Measurements from ENCODE around the gene DPH1. TPM values are rescaled to one million over a fixed set of nuclear protein-coding genes. Genes with fewer than 3 reads are reported as not detected.

Gene DPH1
- total and polyA plus RNA-seq, 2 of the 4 experiments (the other 2 are of a cell fraction), result 24.4 to 49.9 TPM

GRCh38 chr17:1985093-1985492, 44.9 kb upstream of the DPH1 start:
- Histone ChIP-seq H2AFZ (replicated peaks; ENCODE audit: low read length, poor library complexity) (no peak overlapping the region), H4K5ac (ENCODE audit: low read depth, low read length) (no peak overlapping the region), H3K4me2 (ENCODE audit: low read depth, low read length) (no peak overlapping the region), H3K4me3 (ENCODE audit: insufficient read depth, low read depth, low read length) (no peak overlapping the region), H3K9me1 (ENCODE audit: insufficient read depth, low read length) (peaks cover 9% of the 10 kb centered on the region), H2BK5ac (ENCODE audit: low read depth, low read length, poor library complexity, severe bottlenecking) (no peak overlapping the region), H2BK15ac (ENCODE audit: low read depth, low read length) (no peak overlapping the region), H3K9me3 (ENCODE audit: control insufficient read depth, insufficient read depth, low read length) (no peaks in the 10 kb centered on the region), H3K27ac (ENCODE audit: insufficient read depth, low read length) (no peak overlapping the region), H3K4me1 (ENCODE audit: control insufficient read depth, insufficient read depth, low read length) (peaks cover 7% of the 10 kb centered on the region; the same call in 1 of the 2 replicates), H4K20me1 (ENCODE audit: insufficient read depth, low read length) (no peaks in the 10 kb centered on the region), H2AK9ac (replicated peaks; ENCODE audit: low read depth, low read length, poor library complexity) (no peak overlapping the region), H3K56ac (ENCODE audit: extremely low read depth, insufficient read depth, low read length) (no peak overlapping the region), H3K14ac (replicated peaks; ENCODE audit: low read depth, low read length) (no peak overlapping the region), H3K4ac (ENCODE audit: low read depth, low read length) (no peak overlapping the region), H4K8ac (ENCODE audit: low read depth in 2 of 2, low read length in 2 of 2) (no peak overlapping the region), H3K18ac (ENCODE audit: low read depth, low read length) (no peak overlapping the region), H3K9ac (ENCODE audit: low read depth, low read length) (no peak overlapping the region), H3K27me3 (ENCODE audit: control insufficient read depth, insufficient read depth, low read length) (peaks cover 10% of the 10 kb centered on the region; the same call in 1 of the 2 replicates), H2AK5ac (ENCODE audit: low read depth, low read length) (no peak overlapping the region), H3K23ac (ENCODE audit: low read depth, low read length) (no peak overlapping the region), H2BK20ac (ENCODE audit: low read depth, low read length) (no peak overlapping the region), H2BK120ac (ENCODE audit: low read depth, low read length) (no peak overlapping the region), H3K79me1 (ENCODE audit: low read depth in 1 of 2, low read length in 2 of 2) (no peaks in the 10 kb centered on the region), H4K91ac (ENCODE audit: insufficient read depth, low read depth, low read length) (no peak overlapping the region), H3K36me3 (ENCODE audit: control insufficient read depth, insufficient read depth, low read length) (no peaks in the 10 kb centered on the region)
- 43% methylated on average over 1 of the region's 4 CpGs; no CpG with 5 or more reads in 1 of the 2 experiments for whole genome bisulfite sequencing, 2 experiments (ENCODE audit: extremely low coverage in 2 of 2, insufficient read length in 1 of 2)
- BruUV-seq (replicated peaks), result no TSS peak
- ATAC-seq (ENCODE audit: low read depth) (no peak), DNase-seq (no peak)
- POLR2A ChIA-PET (ENCODE audit: unreplicated experiment), result no interaction called here
- intact Hi-C loops (cut with micrococcal nuclease) (no loop called here), in situ Hi-C loops (cut with MboI; ENCODE audit: low sequenced_read_pairs) (no loop called here), dilution Hi-C loops (cut with HindIII; ENCODE audit: low sequenced_read_pairs, unreplicated experiment) (no loop called here)
- CTCF ChIA-PET, result no interaction called here
- no peak for TF ChIP-seq BHLHE40 (IDR thresholded peaks at IDR 0.05; ENCODE audit: low read depth, low read length)
- TF ChIP-seq CTCF (conservative IDR thresholded peaks at IDR 0.05; ENCODE audit: low read depth, low read length), result no peak
- TF ChIP-seq USF2 (IDR thresholded peaks at IDR 0.05; ENCODE audit: low read depth, low read length), result no peak
- no peak for TF ChIP-seq MAFK (IDR thresholded peaks at IDR 0.05; ENCODE audit: low read depth, low read length)
